Activated CD4-positive, alpha-beta T cell treated with anti-CD3 and anti-CD28 coated beads, Interleukin-2, amount 10 ng/mL, durations not matched to agents 24 days and 14 days (primary cell): ENCODE results near the gene IMPG1. TPM values are rescaled to one million over a fixed set of nuclear protein-coding genes. Genes with fewer than 3 reads are reported as not detected.
"Not testable (repeated sequence)": the region's sequence is repeated elsewhere in the genome, so short reads cannot be mapped to it uniquely, and the experiment has no call there.

Experiments
- DNase-seq: peaks from one replicate; pipeline ENCODE4 v3.0.0; 2022
- H3K27ac Mint-ChIP-seq: one replicate; pipeline ENCODE4 v1.8.0; 2022; ENCODE audit warnings: mild to moderate bottlenecking, mixed read lengths
- H3K27me3 Mint-ChIP-seq: one replicate; pipeline ENCODE4 v1.8.0; 2022; ENCODE audit warnings: mixed read lengths
- H3K36me3 Mint-ChIP-seq: one replicate; pipeline ENCODE4 v1.8.0; 2022; ENCODE audit warnings: low read depth, mild to moderate bottlenecking, mixed read lengths
- H3K4me1 Mint-ChIP-seq: one replicate; pipeline ENCODE4 v1.8.0; 2021; ENCODE audit warnings: mixed read lengths
- H3K4me3 Mint-ChIP-seq: one replicate; pipeline ENCODE4 v1.8.0; 2022; ENCODE audit warnings: mild to moderate bottlenecking, moderate library complexity, mixed read lengths
- H3K9me3 Mint-ChIP-seq: one replicate; pipeline ENCODE4 v1.8.0; 2021; ENCODE audit warnings: mixed read lengths
- intact Hi-C: fragments of 100-400 bp; cut with micrococcal nuclease; formaldehyde crosslinking; loops from one replicate; pipeline ENCODE4 v1.15.1; 2023
- total RNA-seq: library from RNA; stranded (reverse); gene quantifications from 2 replicates; pipeline ENCODE4 v1.2.3, GENCODE V29; 2022

IMPG1 gene
- total RNA-seq, 1 donor from 2014 or later, result not detected

DNA sequence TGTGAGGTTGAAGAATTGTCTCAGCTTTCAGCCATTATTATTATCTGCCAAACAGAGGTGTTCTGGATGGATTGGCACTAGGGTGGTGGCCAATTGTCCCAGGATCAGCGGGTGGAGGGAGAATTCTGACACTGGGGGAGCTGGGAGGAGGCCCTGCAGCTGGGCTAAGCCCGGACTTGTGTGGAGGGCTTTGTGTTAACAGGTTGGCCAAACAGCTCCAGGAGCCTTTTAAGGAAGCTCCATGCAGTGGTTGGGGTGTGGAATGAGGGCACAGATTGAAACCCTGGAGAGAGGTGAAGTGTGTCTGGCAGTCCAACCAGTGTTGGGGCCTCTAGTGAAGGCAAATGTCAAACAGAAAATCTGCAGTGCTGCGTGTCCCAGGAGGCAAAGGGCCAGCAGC is 135.8 kb downstream of the IMPG1 start:
- no peak overlapping the region for H3K27ac Mint-ChIP-seq
- peaks cover 17% of the 10 kb centered on the region for H3K27me3 Mint-ChIP-seq
- intact Hi-C loops, result no loop called here
- no peak overlapping the region for H3K4me3 Mint-ChIP-seq
- DNase-seq, result no peak
- H3K4me1 Mint-ChIP-seq, result peaks cover 4% of the 10 kb centered on the region
- H3K9me3 Mint-ChIP-seq, result no peaks in the 10 kb centered on the region
- H3K36me3 Mint-ChIP-seq, result no peaks in the 10 kb centered on the region

DNA sequence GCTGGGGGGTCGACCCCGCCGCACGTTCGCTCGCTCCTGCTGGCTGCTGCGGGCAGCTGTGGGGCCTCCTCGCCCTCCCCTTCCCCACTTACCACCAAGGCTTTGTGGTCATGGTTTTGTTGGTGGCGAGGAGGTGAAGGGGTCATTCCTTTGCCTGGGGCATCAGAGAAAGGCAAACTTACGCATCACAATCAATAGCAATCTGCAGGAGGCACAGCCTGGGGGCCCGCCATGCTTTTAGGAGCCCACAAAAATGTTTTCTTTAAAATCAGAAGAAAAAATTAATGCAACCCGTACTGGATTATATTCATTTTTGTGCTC is 137.0 kb downstream of the IMPG1 start:
- DNase-seq, result no peak
- Mint-ChIP-seq H3K36me3 (no peaks in the 10 kb centered on the region), H3K9me3 (no peaks in the 10 kb centered on the region), H3K27me3 (peaks cover 17% of the 10 kb centered on the region), H3K27ac (no peak overlapping the region), H3K4me1 (peaks cover 4% of the 10 kb centered on the region), H3K4me3 (no peak overlapping the region)
- intact Hi-C loops, result no loop called here

DNA sequence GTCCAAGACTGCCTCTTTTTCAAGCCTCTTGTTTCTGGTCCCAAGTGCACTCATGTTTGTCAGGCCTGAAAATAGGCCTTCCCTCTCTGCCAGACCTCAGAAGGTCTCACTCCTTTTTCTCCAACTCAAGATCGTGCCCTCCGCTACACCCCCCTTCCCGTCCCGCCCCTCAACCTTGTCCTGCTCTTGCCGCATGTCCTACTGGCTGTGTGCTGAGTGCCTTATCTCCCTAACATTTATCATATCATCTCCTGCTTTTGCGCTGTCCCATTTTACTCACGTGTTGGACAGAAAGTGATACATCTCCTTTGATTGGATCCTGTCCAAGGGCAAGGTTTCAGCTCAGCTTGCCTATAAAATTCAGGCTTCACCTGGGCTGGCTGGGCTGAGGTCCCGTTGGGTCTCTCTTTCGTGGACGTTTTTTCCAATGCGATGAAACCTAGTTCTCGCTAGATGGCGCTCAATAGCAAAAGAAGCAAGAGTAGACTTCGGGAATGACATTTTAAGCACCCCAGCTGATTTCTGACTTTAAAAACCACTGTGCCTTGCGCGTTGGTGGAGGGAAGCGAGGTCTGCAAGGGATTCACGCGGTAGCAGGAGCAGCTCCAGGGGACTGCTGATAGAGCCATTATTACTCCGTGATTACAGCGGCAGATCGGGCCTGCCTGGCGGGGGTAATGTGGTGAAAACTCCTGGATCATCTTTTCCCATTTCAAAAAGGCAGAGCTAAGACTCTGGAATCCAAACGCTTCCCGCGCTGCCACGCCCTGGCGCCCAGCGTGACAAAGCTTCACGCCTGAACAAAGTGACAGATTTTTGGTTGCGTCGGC is 137.6 kb downstream of the IMPG1 start:
- H3K4me3 Mint-ChIP-seq, result no peak overlapping the region
- H3K27me3 Mint-ChIP-seq, result peaks cover 17% of the 10 kb centered on the region
- intact Hi-C loops, result no loop called here

DNA sequence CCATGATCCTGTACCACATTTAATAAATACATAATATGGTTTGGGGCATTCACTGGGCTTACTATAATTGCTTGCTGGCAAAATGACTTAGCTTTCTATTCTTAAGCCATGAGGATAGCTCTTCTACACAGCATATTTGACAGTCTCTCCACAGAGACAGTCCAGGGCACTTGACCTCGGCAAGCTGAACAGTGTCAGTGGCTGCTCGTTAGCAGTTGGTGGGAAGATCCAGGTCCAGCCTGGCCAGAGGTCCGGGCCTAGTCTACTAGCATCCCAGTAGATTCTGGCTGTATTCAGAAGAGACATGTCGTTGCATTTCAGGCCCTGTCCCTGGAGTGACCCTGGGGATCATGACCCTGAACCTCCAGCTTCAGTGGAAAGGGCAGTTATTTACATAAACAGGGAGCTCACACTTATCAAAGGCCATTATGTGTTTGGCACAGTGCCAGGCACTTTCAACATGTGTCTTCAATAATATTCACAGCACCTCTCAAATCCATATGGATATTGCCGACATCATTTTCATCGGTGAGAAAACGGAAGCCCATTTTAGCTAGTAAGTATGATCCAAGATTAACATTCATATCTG is 139.0 kb downstream of the IMPG1 start:
- no peaks in the 10 kb centered on the region for H3K9me3 Mint-ChIP-seq
- H3K4me1 Mint-ChIP-seq, result peaks cover 4% of the 10 kb centered on the region
- H3K36me3 Mint-ChIP-seq, result no peaks in the 10 kb centered on the region
- H3K27me3 Mint-ChIP-seq, result peaks cover 17% of the 10 kb centered on the region
- intact Hi-C loops, result no loop called here
- H3K27ac Mint-ChIP-seq, result no peak overlapping the region
- no peak overlapping the region for H3K4me3 Mint-ChIP-seq
- no peak for DNase-seq

More for the DNA sequence above, 137.6 kb downstream of the IMPG1 start:
- H3K27ac Mint-ChIP-seq, result no peak overlapping the region
- H3K9me3 Mint-ChIP-seq, result no peaks in the 10 kb centered on the region
- DNase-seq, result peak; percentile 77
- no peaks in the 10 kb centered on the region for H3K36me3 Mint-ChIP-seq
- H3K4me1 Mint-ChIP-seq, result peaks cover 4% of the 10 kb centered on the region

DNA sequence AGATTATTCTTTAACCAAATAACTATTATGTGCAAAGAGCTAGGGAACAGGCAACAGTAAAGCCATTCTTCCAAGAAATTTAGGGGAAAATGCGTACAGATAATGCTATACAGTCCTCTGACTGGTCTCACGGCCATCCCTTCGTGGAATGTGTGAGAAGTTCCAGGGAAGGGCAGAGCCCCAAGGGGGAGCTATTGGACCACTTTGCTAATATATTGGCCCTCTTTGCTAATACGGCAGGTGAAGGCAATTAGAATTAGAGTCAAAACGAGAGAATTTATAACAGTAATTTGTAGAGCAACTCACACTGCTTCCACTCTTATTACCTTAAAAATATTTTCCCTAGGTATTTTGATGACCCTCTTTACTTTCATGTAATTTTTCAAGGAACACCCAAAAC is 140.4 kb downstream of the IMPG1 start:
- Mint-ChIP-seq H3K27me3 (peaks cover 17% of the 10 kb centered on the region), H3K36me3 (no peaks in the 10 kb centered on the region), H3K27ac (no peak overlapping the region), H3K9me3 (no peaks in the 10 kb centered on the region), H3K4me3 (no peak overlapping the region), H3K4me1 (peaks cover 4% of the 10 kb centered on the region)
- DNase-seq, result no peak
- intact Hi-C loops, result no loop called here

DNA sequence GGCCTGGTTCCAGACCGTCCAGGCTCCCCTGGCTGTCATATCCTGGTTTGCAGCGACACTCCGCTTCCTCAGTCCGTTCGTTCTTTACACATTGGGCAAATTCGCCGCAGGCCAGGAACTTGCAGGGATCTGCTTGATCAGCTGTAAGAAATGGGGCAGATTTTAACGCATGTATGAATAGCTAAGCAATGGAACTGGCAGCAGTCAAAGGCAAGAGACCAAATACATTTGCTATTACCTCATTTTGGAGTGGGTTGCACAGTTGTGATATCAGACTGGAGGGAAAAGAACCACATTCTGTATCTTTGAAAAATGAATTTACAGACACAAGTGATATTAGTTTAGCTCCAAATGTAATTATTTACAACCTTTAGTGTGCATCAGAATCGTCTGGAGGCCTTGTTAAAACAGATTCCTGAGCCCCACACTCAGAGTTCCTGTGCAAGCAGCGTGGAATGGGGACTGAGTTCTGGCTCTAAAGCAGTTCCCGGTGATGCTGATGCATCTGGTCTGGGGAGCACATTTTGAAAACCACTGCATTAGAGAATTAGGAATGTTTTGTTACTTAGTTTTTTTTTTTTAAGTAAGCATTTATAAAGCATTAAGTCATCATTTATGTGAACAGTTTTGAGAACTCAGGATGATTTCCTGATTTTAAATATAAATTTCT is 141.3 kb downstream of the IMPG1 start:
- H3K27ac Mint-ChIP-seq, result no peak overlapping the region

DNA sequence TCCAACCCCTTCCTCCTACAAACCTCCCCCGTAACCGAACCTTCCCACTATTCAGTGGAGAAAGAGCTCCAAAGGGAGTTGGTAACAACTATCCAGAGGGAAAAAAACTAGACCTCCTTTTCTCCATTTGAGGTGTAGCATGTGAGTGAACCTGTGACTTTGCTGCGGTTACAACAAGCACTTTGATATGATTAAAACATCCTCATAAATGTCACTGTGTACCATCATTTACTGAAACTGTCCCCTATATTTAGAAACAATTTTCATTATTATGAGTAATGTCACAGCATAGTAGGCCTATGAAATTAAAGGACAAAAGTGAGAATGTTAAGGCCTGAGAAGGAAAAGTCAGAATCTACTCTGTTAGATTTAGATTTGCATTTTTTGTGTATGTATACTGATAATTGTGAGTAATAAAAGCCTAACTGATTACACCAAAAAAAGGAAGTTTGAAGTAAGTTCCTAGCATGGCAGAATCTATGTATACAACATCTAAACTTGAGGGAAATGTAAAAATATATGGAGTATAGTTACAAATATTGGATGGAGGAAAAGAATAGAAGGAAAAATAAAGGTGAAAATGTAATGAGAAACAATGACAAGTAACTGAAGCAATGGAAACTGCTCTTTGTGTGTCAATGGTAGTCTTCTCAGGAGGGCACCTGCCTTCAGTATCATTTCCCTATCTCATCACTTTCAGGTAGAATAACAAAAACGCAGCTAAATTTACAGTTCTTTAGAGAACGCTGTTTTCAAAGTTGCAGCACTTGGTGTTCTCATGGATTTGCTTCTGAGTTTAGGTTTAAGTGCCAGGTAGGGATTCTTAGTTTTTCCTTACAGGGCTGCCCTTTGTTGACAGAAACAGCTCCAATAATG is 145.9 kb downstream of the IMPG1 start:
- intact Hi-C loops, result no loop called here
- Mint-ChIP-seq H3K36me3 (no peaks in the 10 kb centered on the region), H3K27ac (no peak overlapping the region), H3K27me3 (peaks cover 2% of the 10 kb centered on the region), H3K4me1 (no peaks in the 10 kb centered on the region), H3K4me3 (no peak overlapping the region), H3K9me3 (no peaks in the 10 kb centered on the region)
- no peak for DNase-seq

More for the DNA sequence above, 141.3 kb downstream of the IMPG1 start:
- H3K36me3 Mint-ChIP-seq, result no peaks in the 10 kb centered on the region
- no peak for DNase-seq
- H3K4me3 Mint-ChIP-seq, result no peak overlapping the region
- peaks cover 16% of the 10 kb centered on the region for H3K27me3 Mint-ChIP-seq
- H3K4me1 Mint-ChIP-seq, result peaks cover 4% of the 10 kb centered on the region
- intact Hi-C loops, result no loop called here
- H3K9me3 Mint-ChIP-seq, result no peaks in the 10 kb centered on the region

DNA sequence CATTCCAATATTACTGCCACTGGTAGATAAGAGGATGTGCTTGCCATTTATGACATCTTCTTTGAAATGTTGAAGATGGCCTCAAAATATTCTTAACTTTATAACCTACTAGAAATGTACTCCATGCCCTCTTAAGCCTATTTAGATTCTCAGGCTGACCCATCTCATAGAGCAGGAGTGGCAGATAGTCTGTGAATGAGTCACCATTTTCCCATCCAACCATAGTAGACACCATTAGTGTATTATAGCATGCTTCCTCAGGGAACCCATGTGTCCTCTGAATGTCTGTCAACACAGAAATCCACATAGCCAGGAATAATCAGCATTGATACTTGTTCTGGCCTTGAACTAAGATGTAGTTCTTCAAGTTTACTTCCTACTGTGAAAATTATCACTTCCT is 150.2 kb downstream of the IMPG1 start:
- Mint-ChIP-seq H3K4me3 (no peak overlapping the region), H3K27ac (no peak overlapping the region), H3K4me1 (no peaks in the 10 kb centered on the region), H3K36me3 (no peaks in the 10 kb centered on the region), H3K9me3 (no peaks in the 10 kb centered on the region), H3K27me3 (peaks cover 2% of the 10 kb centered on the region)
- no peak for DNase-seq
- intact Hi-C loops, result no loop called here

DNA sequence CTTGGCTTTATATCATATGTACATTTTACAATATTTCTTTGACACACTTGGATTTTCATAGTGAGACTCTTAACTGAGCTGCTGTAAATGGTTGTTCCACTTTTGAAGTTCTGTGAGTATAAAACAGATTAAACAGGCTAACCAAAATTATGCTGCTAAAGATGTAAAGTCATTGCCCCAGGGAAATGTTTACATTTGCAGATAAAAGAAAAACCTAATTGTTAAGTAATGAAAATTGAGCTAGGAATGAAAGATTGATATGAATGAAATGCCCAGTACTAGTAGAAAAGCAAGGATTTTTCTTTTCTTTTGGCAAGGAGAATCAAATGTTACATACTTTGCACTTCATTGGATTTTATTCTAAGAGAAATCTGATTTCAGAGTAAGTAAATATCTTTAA is 159.4 kb downstream of the IMPG1 start:
- intact Hi-C loops, result no loop called here
- Mint-ChIP-seq H3K27ac (no peak overlapping the region), H3K9me3 (no peaks in the 10 kb centered on the region)

DNA sequence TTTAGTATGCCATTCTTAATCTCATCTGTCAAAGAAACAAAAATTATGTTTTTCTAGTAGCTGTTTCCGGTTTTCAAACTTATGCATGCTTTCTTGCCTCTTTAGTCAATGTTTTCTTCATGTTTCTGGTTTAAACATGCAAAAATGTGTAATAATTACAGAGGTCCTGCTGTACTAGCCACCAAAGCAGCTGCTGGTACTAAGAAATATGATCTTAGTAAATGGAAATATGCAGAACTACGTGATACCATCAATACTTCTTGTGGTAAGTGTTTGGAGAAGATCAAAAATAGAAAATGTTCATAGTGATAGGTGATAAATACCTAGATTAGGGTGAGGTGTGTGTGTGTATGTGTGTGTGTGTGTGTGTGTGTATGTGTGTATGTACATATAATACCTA is 165.0 kb downstream of the IMPG1 start:
- H3K4me3 Mint-ChIP-seq, result no peak overlapping the region
- H3K4me1 Mint-ChIP-seq, result no peaks in the 10 kb centered on the region
- no peaks in the 10 kb centered on the region for H3K36me3 Mint-ChIP-seq
- no peaks in the 10 kb centered on the region for H3K9me3 Mint-ChIP-seq
- DNase-seq, result no peak
- H3K27ac Mint-ChIP-seq, result no peak overlapping the region
- intact Hi-C loops, result no loop called here
- H3K27me3 Mint-ChIP-seq, result peaks cover 2% of the 10 kb centered on the region

More for the DNA sequence above, 159.4 kb downstream of the IMPG1 start:
- no peaks in the 10 kb centered on the region for H3K36me3 Mint-ChIP-seq
- no peaks in the 10 kb centered on the region for H3K4me1 Mint-ChIP-seq
- DNase-seq, result no peak
- H3K27me3 Mint-ChIP-seq, result peaks cover 4% of the 10 kb centered on the region
- no peak overlapping the region for H3K4me3 Mint-ChIP-seq

DNA sequence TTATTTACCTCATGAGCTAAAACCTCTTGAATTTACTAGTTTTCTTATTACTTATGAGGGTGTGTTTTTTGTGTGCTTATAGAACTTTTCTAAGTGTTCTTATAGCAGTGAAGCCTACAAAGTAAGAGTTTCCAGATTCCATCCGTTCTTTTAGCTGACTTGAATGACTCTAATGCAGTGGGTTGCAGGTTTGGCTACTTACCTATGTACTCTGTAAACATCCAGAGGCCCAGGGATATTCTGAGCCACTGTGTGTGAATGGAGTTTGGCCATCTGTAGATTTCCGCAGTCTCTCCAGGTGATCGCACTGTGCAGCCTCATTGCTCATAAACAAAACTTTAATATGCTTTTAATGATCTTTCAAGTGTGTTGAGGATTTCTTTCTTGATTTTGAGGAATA is 165.6 kb downstream of the IMPG1 start:
- no peak for DNase-seq
- Mint-ChIP-seq H3K36me3 (no peaks in the 10 kb centered on the region), H3K4me3 (no peak overlapping the region), H3K27me3 (peaks cover 2% of the 10 kb centered on the region), H3K27ac (no peak overlapping the region), H3K9me3 (no peaks in the 10 kb centered on the region), H3K4me1 (no peaks in the 10 kb centered on the region)
- intact Hi-C loops, result no loop called here

DNA sequence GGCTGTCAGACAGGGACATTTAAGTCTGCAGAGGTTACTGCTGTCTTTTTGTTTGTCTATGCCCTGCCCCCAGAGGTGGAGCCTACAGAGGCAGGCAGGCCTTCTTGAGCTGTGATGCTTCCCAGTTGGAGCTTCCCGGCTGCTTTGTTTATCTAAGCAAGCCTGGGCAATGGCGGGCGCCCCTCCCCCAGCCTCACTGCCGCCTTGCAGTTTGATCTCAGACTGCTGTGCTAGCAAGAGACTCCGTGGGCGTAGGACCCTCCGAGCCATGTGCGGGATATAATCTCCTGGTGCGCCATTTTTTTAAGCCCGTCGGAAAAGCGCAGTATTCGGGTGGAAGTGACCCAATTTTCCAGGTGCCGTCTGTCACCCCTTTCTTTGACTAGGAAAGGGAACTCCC is 167.3 kb downstream of the IMPG1 start:
- H3K4me3 Mint-ChIP-seq, H3K27me3 Mint-ChIP-seq, H3K9me3 Mint-ChIP-seq, H3K36me3 Mint-ChIP-seq, H3K4me1 Mint-ChIP-seq, intact Hi-C loops, DNase-seq, H3K27ac Mint-ChIP-seq: not testable (repeated sequence)

DNA sequence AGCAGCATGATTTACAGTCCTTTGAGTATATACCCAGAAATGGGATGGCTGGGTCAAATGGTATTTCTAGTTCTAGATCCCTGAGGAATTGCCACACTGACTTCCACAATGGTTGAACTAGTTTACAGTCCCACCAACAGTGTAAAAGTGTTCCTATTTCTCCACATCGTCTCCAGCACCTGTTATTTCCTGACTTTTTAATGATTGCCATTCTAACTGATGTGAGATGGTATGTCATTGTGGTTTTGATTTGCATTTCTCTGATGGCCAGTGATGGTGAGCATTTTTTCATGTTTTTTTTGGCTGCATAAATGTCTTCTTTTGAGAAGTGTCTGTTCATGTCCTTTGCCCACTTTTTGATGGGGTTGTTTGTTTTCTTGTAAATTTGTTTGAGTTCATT is 172.2 kb downstream of the IMPG1 start:
- H3K9me3 Mint-ChIP-seq, H3K27me3 Mint-ChIP-seq, intact Hi-C loops, H3K36me3 Mint-ChIP-seq, H3K27ac Mint-ChIP-seq, DNase-seq, H3K4me3 Mint-ChIP-seq, H3K4me1 Mint-ChIP-seq: not testable (repeated sequence)

DNA sequence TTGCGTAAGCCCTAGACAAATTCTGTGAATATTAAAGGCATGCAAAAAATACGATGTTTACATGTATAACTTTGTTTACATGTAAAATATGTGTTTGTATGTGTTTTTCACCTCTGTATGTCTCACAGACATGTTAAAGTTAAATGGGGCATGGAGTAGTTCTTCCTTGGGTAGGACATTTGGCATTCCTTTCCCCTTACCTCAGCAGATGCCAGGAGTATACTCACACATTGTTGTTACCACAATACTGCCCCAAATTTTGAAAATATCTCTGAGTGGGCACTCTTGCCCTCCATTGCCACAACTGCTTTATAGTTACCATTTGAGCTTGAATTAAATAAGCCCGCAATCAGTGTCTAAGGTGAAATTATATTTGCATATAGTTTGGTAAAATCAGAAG is 175.9 kb downstream of the IMPG1 start:
- H3K27me3 Mint-ChIP-seq, result no peaks in the 10 kb centered on the region
- intact Hi-C loops, result no loop called here
- H3K36me3 Mint-ChIP-seq, result no peaks in the 10 kb centered on the region
- no peak for DNase-seq
- H3K4me3 Mint-ChIP-seq, result no peak overlapping the region
- H3K27ac Mint-ChIP-seq, result no peak overlapping the region
- H3K9me3 Mint-ChIP-seq, result no peaks in the 10 kb centered on the region
- no peaks in the 10 kb centered on the region for H3K4me1 Mint-ChIP-seq
